ENCODE data around the gene FEM1B. TPM values are rescaled to one million over a fixed set of nuclear protein-coding genes. Genes with fewer than 3 reads are reported as not detected.

The FEM1B gene
- total and polyA plus RNA-seq, 2 donors (not counting 3 experiments of a cell fraction or from before 2014, with no cell fraction given) = 11.1 to 33.2 TPM

- CTCF ChIA-PET = interaction anchor here (1.1 kb wide), 1 partner anchor 16 kb away, joined by 3 read pairs; no protein-coding TSS in a partner anchor
- peaks cover 18 to 31% of the 10 kb centered on the region in 2 experiments for H3K27me3 ChIP-seq (ENCODE audit: control insufficient read depth in 2 of 2, insufficient read depth in 2 of 2, low read length in 2 of 2)
- H3K27ac ChIP-seq (ENCODE audit: insufficient read depth, low read depth, low read length) = no peak overlapping the region
- no TSS peak for BruUV-seq (replicated peaks)
- no peaks in the 10 kb centered on the region for H3K79me2 ChIP-seq (ENCODE audit: control insufficient read depth, insufficient read depth, low read length)
- no peak overlapping the region for H3K4me3 ChIP-seq (replicated peaks in 1 of 3; ENCODE audit: insufficient read depth in 1 of 3, low read depth in 1 of 3, low read length in 3 of 3)
- H3K36me3 ChIP-seq (ENCODE audit: control insufficient read depth in 2 of 2, extremely low read depth in 1 of 2, insufficient read depth in 2 of 2, low read length in 2 of 2) = no peaks in the 10 kb centered on the region
- intact Hi-C loops (cut with micrococcal nuclease) = no loop called here
- no peak overlapping the region for H2AFZ ChIP-seq (ENCODE audit: low read depth, low read length)
- no peak overlapping the region for H3K9ac ChIP-seq (replicated peaks; ENCODE audit: extremely low read depth, insufficient read depth, low read length)
- no peak overlapping the region for H3K4me2 ChIP-seq (ENCODE audit: insufficient read depth, low read length)
- no peak for TF ChIP-seq JUN (IDR thresholded peaks at IDR 0.05; ENCODE audit: borderline replicate concordance, insufficient read depth, insufficient read length, low read depth)
- TF ChIP-seq EZH2 (IDR thresholded peaks at IDR 0.05; ENCODE audit: borderline replicate concordance, low read depth, low read length, severe bottlenecking) = no peak
- TF ChIP-seq POLR2AphosphoS5 (IDR thresholded peaks at IDR 0.05; ENCODE audit: insufficient read depth, low read depth, low read length) = no peak
- TF ChIP-seq GATA2 (IDR thresholded peaks at IDR 0.05; ENCODE audit: insufficient read depth, insufficient read length, low read depth, low read length) = no peak
- TF ChIP-seq FOS (IDR thresholded peaks at IDR 0.05; ENCODE audit: borderline replicate concordance, insufficient read depth, low read length) = no peak
- TF ChIP-seq CTCF (IDR thresholded peaks at IDR 0.05; ENCODE audit: extremely low read depth in 1 of 2, insufficient read depth in 1 of 2, low read depth in 1 of 2, low read length in 2 of 2) = no peak
- TF ChIP-seq MAX (IDR thresholded peaks at IDR 0.05; ENCODE audit: insufficient read depth, insufficient read length) = no peak
- TF ChIP-seq POLR2A (IDR thresholded peaks at IDR 0.05; ENCODE audit: low read depth, low read length) = no peak
- TF ChIP-seq MYC (IDR thresholded peaks at IDR 0.05; ENCODE audit: low read depth, low read length) = no peak
- dilution Hi-C loops (cut with MboI; ENCODE audit: extremely low pct_ligation_motif_present, low sequenced_read_pairs) = no loop called here
- FAIRE-seq (no peak), DNase-seq (ENCODE audit: low read depth, low spot score) (no peak)
- no peaks in the 10 kb centered on the region for H4K20me1 ChIP-seq (replicated peaks; ENCODE audit: control insufficient read depth, extremely low read depth, insufficient read depth, low read length)
- peaks cover 12% of the 10 kb centered on the region for H3K4me1 ChIP-seq (ENCODE audit: control insufficient read depth, extremely low read depth, insufficient read depth, low read length)
- no peaks in the 10 kb centered on the region for H3K9me1 ChIP-seq (replicated peaks; ENCODE audit: control insufficient read depth, extremely low read depth, insufficient read depth, low read length)
- POLR2A ChIA-PET = no interaction called here
- no peaks in the 10 kb centered on the region for H3K9me3 ChIP-seq (replicated peaks; ENCODE audit: control insufficient read depth, insufficient read depth, low read length)
Observed at GRCh38 chr15:68268405-68268804, 9.1 kb upstream of the FEM1B start.
